Epithelial cell of esophagus (primary cell): ENCODE measurements around the gene HECTD3.

Experiments
- DNase-seq: peaks from one replicate; pipeline ENCODE4 v3.0.0; 2010; ENCODE audit warnings: low read depth
- H3K4me3 ChIP-seq: 2 replicates; pipeline ENCODE4 v1.5.1; 2011; ENCODE audit warnings: mild to moderate bottlenecking, low read length, control low read depth
- TF ChIP-seq, protein P1 (sequence below): IDR thresholded peaks from 2 replicates; pipeline ENCODE4 v1.5.1; 2011; ENCODE audit warnings: low read depth, mild to moderate bottlenecking, low read length, control low read depth, inconsistent platforms; ENCODE audit not compliant: insufficient read depth; ENCODE audit errors: missing control alignments

The HECTD3 gene

GRCh38 chr1:45009296-45009865, 1.7 kb downstream of the HECTD3 start:
- no peak for DNase-seq
- TF ChIP-seq, protein P1, sequence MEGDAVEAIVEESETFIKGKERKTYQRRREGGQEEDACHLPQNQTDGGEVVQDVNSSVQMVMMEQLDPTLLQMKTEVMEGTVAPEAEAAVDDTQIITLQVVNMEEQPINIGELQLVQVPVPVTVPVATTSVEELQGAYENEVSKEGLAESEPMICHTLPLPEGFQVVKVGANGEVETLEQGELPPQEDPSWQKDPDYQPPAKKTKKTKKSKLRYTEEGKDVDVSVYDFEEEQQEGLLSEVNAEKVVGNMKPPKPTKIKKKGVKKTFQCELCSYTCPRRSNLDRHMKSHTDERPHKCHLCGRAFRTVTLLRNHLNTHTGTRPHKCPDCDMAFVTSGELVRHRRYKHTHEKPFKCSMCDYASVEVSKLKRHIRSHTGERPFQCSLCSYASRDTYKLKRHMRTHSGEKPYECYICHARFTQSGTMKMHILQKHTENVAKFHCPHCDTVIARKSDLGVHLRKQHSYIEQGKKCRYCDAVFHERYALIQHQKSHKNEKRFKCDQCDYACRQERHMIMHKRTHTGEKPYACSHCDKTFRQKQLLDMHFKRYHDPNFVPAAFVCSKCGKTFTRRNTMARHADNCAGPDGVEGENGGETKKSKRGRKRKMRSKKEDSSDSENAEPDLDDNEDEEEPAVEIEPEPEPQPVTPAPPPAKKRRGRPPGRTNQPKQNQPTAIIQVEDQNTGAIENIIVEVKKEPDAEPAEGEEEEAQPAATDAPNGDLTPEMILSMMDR = no peak
- H3K4me3 ChIP-seq = no peak overlapping the region

DNA sequence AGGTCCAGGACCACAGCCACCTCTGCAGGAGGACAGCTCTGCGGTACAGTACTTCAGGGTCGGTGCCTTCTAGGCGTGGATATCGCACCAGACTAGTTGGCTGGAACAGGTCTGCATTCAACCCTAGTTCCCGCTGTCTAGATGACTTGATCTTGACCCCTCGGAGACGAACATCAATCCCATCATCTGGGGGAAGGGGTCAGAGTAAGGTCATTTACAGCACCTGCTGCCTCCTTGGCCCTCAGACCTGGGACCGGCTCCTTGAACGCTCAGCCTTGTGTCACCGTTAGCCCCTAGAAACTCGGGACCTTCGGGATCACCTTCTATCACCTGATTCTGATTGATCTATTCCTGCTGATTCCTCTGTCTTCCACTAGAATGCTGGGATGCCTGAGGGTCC, 2.6 kb downstream of the HECTD3 start:
- H3K4me3 ChIP-seq = no peak overlapping the region
- TF ChIP-seq, protein P1 = no peak
- no peak for DNase-seq

- TF ChIP-seq, protein P1 = no peak
- no peak for DNase-seq
- no peak overlapping the region for H3K4me3 ChIP-seq
Observed at GRCh38 chr1:45008076-45008475, 3.0 kb downstream of the HECTD3 start.

GRCh38 chr1:45007311-45007710, 3.8 kb downstream of the HECTD3 start:
- no peak overlapping the region for H3K4me3 ChIP-seq
- TF ChIP-seq, protein P1 = no peak
- no peak for DNase-seq

DNA sequence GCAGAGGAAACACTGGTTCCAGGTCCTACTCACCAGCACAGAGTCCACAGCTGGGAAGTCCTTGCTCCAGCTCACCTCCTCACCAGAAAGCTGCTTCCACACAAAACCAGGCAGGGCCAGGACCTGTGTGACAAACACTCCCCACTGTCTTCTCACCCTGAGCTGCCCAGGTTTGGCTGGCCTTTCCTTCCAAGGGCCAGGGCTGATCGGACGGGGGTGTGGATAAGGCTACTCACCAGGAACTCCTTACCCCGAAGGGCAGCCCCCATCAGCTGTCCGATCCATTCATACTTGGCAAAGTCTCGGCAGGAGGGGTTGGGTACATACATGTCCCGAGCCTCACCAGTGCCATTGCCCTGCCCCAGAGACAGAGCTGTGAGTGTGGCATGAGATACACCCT, 5.4 kb downstream of the HECTD3 start:
- H3K4me3 ChIP-seq = no peak overlapping the region
- no peak for DNase-seq
- TF ChIP-seq, protein P1 = no peak

GRCh38 chr1:45004281-45004920, 6.7 kb downstream of the HECTD3 start:
- no peak overlapping the region for H3K4me3 ChIP-seq
- DNase-seq = no peak
- TF ChIP-seq, protein P1 = no peak

- TF ChIP-seq, protein P1 = no peak
- DNase-seq = no peak
- H3K4me3 ChIP-seq = no peak overlapping the region
Observed at GRCh38 chr1:45003741-45004140, 7.4 kb downstream of the HECTD3 start.
